22Rv1 (cell line): ENCODE measurements around the gene CNGA3.

Experiments
- ZFX ChIP-seq: fragments of 450-650 bp; IDR thresholded peaks from 2 replicates; pipeline ENCODE4 v1.6.1; 2017; ENCODE audit warnings: antibody characterized with exemption, borderline replicate concordance
- TF ChIP-seq, protein P1 (sequence below): fragments of 450-650 bp; IDR thresholded peaks from 2 replicates; pipeline ENCODE4 v1.5.1; 2017; ENCODE audit warnings: mild to moderate bottlenecking

DNA sequence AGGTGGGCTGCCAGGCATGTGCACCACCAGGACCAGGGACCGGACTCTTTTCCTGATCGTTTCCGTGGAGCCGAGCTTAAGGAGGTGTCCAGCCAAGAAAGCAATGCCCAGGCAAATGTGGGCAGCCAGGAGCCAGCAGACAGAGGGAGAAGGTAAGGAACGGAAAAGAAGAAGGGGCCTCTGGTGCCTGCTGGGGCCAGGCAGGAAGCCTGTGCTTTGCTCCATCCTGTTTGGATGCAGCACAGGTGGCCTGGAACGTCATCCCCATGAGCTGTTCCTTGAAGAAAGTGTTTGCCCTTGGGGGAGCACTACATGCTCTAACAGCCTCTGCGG, 33.9 kb downstream of the CNGA3 start:
- TF ChIP-seq, protein P1, sequence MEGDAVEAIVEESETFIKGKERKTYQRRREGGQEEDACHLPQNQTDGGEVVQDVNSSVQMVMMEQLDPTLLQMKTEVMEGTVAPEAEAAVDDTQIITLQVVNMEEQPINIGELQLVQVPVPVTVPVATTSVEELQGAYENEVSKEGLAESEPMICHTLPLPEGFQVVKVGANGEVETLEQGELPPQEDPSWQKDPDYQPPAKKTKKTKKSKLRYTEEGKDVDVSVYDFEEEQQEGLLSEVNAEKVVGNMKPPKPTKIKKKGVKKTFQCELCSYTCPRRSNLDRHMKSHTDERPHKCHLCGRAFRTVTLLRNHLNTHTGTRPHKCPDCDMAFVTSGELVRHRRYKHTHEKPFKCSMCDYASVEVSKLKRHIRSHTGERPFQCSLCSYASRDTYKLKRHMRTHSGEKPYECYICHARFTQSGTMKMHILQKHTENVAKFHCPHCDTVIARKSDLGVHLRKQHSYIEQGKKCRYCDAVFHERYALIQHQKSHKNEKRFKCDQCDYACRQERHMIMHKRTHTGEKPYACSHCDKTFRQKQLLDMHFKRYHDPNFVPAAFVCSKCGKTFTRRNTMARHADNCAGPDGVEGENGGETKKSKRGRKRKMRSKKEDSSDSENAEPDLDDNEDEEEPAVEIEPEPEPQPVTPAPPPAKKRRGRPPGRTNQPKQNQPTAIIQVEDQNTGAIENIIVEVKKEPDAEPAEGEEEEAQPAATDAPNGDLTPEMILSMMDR: no peak
- no peak for TF ChIP-seq ZFX
